GM12801 (cell line): ENCODE results near the gene TMEM164.

Experiments used
- TF ChIP-seq, protein P1 (sequence below): IDR thresholded peaks from one replicate; pipeline ENCODE4 v1.5.1; 2011; ENCODE audit warnings: control low read depth; ENCODE audit not compliant: insufficient read length; ENCODE audit errors: extremely low read depth

Gene TMEM164

DNA sequence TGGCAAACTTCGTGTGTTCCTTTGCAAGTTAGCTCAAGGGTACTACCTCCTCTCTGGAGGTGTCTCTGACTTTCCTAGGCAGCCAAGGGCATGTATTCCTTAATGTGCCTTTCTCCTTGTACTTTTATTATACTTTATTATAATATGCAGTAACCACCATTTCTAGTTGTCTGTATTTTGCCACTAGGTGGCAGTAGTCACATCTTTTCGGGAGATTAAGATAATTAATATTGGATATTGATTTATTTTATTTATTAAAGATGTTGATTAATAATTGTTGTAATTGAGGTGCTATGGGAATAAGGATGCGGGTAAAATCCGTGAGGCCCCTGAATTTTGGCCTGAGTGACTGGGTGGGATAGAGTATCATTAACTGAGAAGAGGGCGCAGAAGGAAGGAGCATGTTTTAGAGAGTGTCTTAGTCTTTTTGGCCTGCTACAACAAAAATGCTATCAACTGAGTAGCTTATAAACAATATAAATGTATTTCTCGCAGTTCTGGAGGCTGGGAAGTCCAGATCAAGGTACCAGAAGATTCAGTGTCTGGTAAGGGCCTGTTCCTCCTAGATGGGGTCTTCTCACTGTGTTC is 153.3 kb downstream of the TMEM164 start:
- TF ChIP-seq, protein P1, sequence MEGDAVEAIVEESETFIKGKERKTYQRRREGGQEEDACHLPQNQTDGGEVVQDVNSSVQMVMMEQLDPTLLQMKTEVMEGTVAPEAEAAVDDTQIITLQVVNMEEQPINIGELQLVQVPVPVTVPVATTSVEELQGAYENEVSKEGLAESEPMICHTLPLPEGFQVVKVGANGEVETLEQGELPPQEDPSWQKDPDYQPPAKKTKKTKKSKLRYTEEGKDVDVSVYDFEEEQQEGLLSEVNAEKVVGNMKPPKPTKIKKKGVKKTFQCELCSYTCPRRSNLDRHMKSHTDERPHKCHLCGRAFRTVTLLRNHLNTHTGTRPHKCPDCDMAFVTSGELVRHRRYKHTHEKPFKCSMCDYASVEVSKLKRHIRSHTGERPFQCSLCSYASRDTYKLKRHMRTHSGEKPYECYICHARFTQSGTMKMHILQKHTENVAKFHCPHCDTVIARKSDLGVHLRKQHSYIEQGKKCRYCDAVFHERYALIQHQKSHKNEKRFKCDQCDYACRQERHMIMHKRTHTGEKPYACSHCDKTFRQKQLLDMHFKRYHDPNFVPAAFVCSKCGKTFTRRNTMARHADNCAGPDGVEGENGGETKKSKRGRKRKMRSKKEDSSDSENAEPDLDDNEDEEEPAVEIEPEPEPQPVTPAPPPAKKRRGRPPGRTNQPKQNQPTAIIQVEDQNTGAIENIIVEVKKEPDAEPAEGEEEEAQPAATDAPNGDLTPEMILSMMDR: no peak

DNA sequence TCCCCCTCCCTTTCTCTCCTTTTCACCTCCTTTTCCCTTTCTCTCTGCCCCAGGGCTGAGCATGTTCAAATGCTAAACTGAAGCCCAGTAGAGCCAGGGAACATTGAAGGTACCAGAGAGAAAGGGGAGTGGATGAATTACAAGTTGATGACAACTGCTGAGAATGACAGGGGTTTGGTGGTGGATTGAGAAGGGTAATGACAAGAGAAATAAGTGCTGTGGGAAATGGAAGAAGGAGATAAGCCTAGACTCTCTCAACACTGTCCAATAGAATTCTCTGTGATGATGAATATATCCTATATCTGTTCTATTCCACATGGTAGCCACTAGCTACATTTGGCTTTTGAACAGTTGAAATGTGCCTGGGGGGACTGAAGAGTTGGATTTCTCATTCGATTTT is 154.5 kb downstream of the TMEM164 start:
- TF ChIP-seq, protein P1: no peak

DNA sequence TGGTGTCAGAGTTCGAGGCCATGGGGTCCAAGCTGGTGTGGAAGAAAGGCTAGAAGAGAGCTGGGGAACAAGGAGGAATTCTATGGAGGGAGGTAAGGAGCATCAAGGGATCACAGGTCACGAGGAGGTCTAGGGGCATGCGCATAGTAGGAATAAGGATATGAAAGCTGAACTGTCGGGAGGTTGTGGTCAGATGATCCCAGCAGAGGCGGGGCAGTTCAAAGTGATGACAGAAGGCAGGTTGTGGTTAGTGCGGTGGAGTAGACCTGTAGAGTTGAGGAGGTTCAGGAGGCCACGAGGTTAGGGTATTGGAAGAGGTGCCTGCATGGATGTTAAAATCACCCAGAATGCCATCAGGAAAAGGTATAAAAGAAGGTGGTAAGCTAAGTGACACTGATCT is 156.3 kb downstream of the TMEM164 start:
- TF ChIP-seq, protein P1: no peak

DNA sequence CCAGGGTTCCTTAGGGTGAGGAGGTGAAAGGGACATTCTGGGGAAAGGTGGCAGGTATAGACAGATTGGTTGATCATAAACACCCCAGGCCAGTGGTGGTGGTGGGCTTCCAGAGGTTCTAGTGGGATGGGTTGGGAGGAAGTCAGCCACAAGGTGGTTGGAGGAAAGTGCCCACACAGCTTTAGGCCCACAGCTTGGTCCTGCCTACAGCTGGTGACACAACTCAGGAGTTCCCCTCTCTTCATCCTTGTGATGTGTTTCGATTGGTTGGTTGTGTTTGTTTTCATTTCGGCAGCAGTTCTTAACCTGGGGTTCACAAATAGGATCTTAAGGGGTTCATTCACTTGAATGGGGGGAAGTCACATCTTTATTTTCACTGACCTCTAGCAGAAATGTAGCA is 157.0 kb downstream of the TMEM164 start:
- TF ChIP-seq, protein P1: no peak

DNA sequence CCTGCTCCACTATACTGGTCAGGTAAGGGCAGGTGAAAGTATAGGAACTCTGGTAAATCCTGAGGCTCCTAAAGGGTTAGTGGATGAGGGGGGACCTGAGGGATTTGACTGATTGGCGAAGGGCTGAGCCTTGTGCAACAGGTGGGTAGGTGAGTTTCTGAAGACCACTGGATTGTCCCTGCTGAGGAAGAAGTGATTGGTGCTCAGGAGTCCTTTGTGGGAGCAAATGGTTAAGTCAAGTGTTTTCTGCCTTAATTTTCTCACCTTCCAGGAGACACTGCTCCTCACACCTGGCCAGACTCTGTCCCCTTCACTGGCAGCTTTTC is 158.4 kb downstream of the TMEM164 start:
- TF ChIP-seq, protein P1: no peak

DNA sequence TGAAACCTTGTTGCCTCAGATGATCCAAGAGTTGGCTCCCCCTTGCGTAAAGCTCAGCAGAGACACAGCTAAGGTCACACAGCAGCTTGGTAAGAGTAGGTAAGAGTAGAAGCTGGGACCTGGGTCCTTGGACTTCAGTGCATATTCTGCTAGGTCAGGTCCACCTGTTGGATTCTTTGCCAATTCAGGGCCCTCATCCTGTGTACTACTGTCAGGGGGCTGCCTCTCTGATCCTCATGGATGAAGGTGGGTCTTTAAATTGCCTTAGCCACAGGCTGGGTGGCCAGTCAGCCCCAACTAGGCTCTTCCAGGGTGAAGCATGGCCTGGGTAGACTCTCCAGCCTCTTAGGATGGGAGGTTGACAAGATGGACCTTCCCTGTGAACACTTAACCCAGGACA is 159.2 kb downstream of the TMEM164 start:
- TF ChIP-seq, protein P1: no peak

GRCh38 chrX:110162867-110163266 is 160.0 kb downstream of the TMEM164 start:
- TF ChIP-seq, protein P1: no peak

DNA sequence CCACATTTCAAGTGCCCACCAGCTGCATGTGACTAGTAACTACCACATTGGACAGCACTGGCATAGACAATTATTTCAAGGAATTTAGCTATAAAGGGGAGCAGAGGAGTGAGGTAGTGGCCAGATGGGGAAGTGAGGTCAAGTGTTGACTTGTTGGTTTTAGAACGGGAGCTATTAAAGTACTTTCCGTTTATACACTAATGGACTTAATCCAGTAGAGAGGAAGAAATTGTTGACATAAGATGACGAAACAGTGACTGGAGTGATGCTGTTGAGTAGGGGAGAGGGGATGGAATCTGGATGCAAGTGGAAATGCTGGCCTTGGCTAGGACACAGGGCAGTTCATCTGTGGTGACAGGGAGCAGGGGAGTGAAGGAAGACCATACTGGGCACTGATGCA is 160.6 kb downstream of the TMEM164 start:
- TF ChIP-seq, protein P1: no peak
